K562 treated with DMSO at 1 percent for 4 hours (cell line): ENCODE results near the gene PLA2G1B. TPM values are rescaled to one million over a fixed set of nuclear protein-coding genes. Genes with fewer than 3 reads are reported as not detected.

Experiments
- total RNA-seq: library from RNA; unstranded; fragments of 300-600 nt; gene quantifications from 2 replicates; pipeline ENCODE4 v1.2.3, GENCODE V29; 2022; ENCODE audit not compliant: insufficient read depth

PLA2G1B gene
- not detected in 2 replicates for total RNA-seq

GRCh38 chr12:120327593-120327992 is at the start of gene PLA2G1B:
TSS of gene PLA2G1B (minus strand) at chr12:120327779. CDS start at chr12:120327753, 26 bp downstream.

GRCh38 chr12:120368789-120369602 is 41.4 kb upstream of the PLA2G1B start, which contains the start of gene MSI1:
TSS of gene MSI1 (minus strand) at chr12:120369164. CDS start at chr12:120369091, 73 bp downstream.

GRCh38 chr12:120301962-120302815 is 25.4 kb downstream of the PLA2G1B start, which contains the start of gene SIRT4:
TSS of gene SIRT4 (plus strand) at chr12:120302321. CDS start at chr12:120303562, 1,241 bp downstream.

GRCh38 chr12:120292661-120293531 is 34.7 kb downstream of the PLA2G1B start, which contains the start of gene RNU4-1:
TSS of gene RNU4-1 (minus strand) at chr12:120293237.

Other genes with a start within 250 kb of the PLA2G1B start
- gene RAB35, start 211.0 kb downstream of the PLA2G1B start, total RNA-seq, result 45.3 and 52.3 TPM in 2 replicates
- gene GCN1, start 133.1 kb downstream of the PLA2G1B start, total RNA-seq, result 54.9 and 72.9 TPM in 2 replicates
- gene RPLP0, start 126.7 kb downstream of the PLA2G1B start, total RNA-seq, result 8,456 and 8,934 TPM in 2 replicates
- 72.4 and 72.8 TPM in 2 replicates for gene PXN, start 62.0 kb downstream of the PLA2G1B start, total RNA-seq
- not detected in 2 replicates for gene RNU4-2, start 35.9 kb downstream of the PLA2G1B start, total RNA-seq
- not detected in 2 replicates for gene RNU4-1, start 34.5 kb downstream of the PLA2G1B start, total RNA-seq
- 3.1 and 5.5 TPM in 2 replicates for gene SIRT4, start 25.5 kb downstream of the PLA2G1B start, total RNA-seq
- not detected in 2 replicates for gene MSI1, start 41.4 kb upstream of the PLA2G1B start, total RNA-seq
- gene COX6A1, start 110.3 kb upstream of the PLA2G1B start, total RNA-seq, result 699 and 785 TPM in 2 replicates
- gene TRIAP1, start 118.6 kb upstream of the PLA2G1B start, total RNA-seq, result 23.7 and 34.9 TPM in 2 replicates
- 12.4 and 16.6 TPM in 2 replicates for gene GATC, start 118.7 kb upstream of the PLA2G1B start, total RNA-seq
- 196 and 208 TPM in 2 replicates for gene SRSF9, start 142.0 kb upstream of the PLA2G1B start, total RNA-seq
- gene DYNLL1, start 168.3 kb upstream of the PLA2G1B start, total RNA-seq, result 470 and 487 TPM in 2 replicates
- gene COQ5, start 201.4 kb upstream of the PLA2G1B start, total RNA-seq, result 23.3 and 30.5 TPM in 2 replicates
- gene RNF10, start 206.6 kb upstream of the PLA2G1B start, total RNA-seq, result 108 and 132 TPM in 2 replicates